ENCODE measurements around the gene PRUNE2.

DNA sequence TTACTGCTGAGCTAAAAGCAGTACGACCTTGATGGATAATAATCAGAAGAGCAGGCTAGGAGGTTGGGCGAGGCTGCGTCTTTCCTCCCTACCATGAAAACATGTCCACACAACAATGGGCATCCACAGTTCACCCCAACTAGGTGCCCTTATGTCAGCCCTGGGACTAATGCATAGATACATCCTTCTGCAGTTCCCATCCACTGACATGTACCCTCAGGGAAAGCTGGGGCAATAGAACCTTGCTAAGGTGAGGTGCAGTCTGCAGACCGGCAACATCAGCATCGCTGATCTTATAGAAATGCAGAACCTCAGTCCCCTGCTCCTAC lies 697 bp upstream of the PRUNE2 start:
- TF ChIP-seq, protein P1, sequence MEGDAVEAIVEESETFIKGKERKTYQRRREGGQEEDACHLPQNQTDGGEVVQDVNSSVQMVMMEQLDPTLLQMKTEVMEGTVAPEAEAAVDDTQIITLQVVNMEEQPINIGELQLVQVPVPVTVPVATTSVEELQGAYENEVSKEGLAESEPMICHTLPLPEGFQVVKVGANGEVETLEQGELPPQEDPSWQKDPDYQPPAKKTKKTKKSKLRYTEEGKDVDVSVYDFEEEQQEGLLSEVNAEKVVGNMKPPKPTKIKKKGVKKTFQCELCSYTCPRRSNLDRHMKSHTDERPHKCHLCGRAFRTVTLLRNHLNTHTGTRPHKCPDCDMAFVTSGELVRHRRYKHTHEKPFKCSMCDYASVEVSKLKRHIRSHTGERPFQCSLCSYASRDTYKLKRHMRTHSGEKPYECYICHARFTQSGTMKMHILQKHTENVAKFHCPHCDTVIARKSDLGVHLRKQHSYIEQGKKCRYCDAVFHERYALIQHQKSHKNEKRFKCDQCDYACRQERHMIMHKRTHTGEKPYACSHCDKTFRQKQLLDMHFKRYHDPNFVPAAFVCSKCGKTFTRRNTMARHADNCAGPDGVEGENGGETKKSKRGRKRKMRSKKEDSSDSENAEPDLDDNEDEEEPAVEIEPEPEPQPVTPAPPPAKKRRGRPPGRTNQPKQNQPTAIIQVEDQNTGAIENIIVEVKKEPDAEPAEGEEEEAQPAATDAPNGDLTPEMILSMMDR (IDR thresholded peaks at IDR 0.05): no peak
- TF ChIP-seq POLR2A (IDR thresholded peaks at IDR 0.05): no peak

All from adrenal gland (tissue), 5 donors.